ENCODE results near the gene MTHFD1L. TPM values are rescaled to one million over a fixed set of nuclear protein-coding genes. Genes with fewer than 3 reads are reported as not detected.
A peak's percentile ranks its signal among the peaks of the same experiment; 100 is the strongest.
"Not testable (repeated sequence)": the region's sequence is repeated elsewhere in the genome, so short reads cannot be mapped to it uniquely, and the experiment has no call there.

MTHFD1L gene
- total and polyA plus RNA-seq, 2 donors (not counting 1 experiment from before 2014, with no cell fraction given): 36.1 to 48.9 TPM

- no peak overlapping the region for H3K9ac ChIP-seq (ENCODE audit: insufficient read depth, low read length)
- H2AFZ ChIP-seq (ENCODE audit: low read length): no peak overlapping the region
- H3K27ac ChIP-seq (ENCODE audit: insufficient read depth, low read length): no peak overlapping the region
- no peaks in the 10 kb centered on the region for H3K4me1 ChIP-seq (ENCODE audit: control insufficient read depth, extremely low read depth, insufficient read depth, low read length)
- no peaks in the 10 kb centered on the region for H4K20me1 ChIP-seq (ENCODE audit: control insufficient read depth, extremely low read depth, insufficient read depth, low read length)
- no peaks in the 10 kb centered on the region for H3K27me3 ChIP-seq (ENCODE audit: control insufficient read depth, insufficient read depth, low read length)
- H3K9me3 ChIP-seq (ENCODE audit: control insufficient read depth, insufficient read depth, low read depth, low read length): no peaks in the 10 kb centered on the region
- H3K4me2 ChIP-seq (ENCODE audit: extremely low read depth, insufficient read depth, low read length): no peak overlapping the region
- no peak for TF ChIP-seq CTCF (conservative IDR thresholded peaks at IDR 0.05 in 1 of 2, IDR thresholded peaks at IDR 0.05 in 1 of 2; ENCODE audit: low read depth in 1 of 2, low read length in 2 of 2)
- no peak for TF ChIP-seq EZH2 (IDR thresholded peaks at IDR 0.05; ENCODE audit: low read length, missing control alignments)
- DNase-seq (ENCODE audit: low read depth in 2 of 2): peak in 1 of 2 donors; percentile 12
- H3K79me2 ChIP-seq (ENCODE audit: control insufficient read depth, insufficient read depth, low read length): no peaks in the 10 kb centered on the region
- no peaks in the 10 kb centered on the region for H3K36me3 ChIP-seq (ENCODE audit: control insufficient read depth, insufficient read depth, low read length)
- H3K4me3 ChIP-seq (replicated peaks in 1 of 4; ENCODE audit: control extremely low read depth in 1 of 4, insufficient read depth in 1 of 4, low read depth in 3 of 4, low read length in 4 of 4): no peak overlapping the region
Observed at GRCh38 chr6:150846641-150847040, 18.9 kb upstream of the MTHFD1L start.

GRCh38 chr6:150848400-150848799 lies 17.1 kb upstream of the MTHFD1L start:
- no peak overlapping the region for H3K9ac ChIP-seq (ENCODE audit: insufficient read depth, low read length)
- H3K36me3 ChIP-seq (ENCODE audit: control insufficient read depth, insufficient read depth, low read length): no peaks in the 10 kb centered on the region
- no peak for DNase-seq (ENCODE audit: low read depth in 2 of 2)
- no peak overlapping the region for H3K4me2 ChIP-seq (ENCODE audit: extremely low read depth, insufficient read depth, low read length)
- no peak overlapping the region for H3K27ac ChIP-seq (ENCODE audit: insufficient read depth, low read length)
- H3K79me2 ChIP-seq (ENCODE audit: control insufficient read depth, insufficient read depth, low read length): no peaks in the 10 kb centered on the region
- H3K27me3 ChIP-seq (ENCODE audit: control insufficient read depth, insufficient read depth, low read length): no peaks in the 10 kb centered on the region
- H3K4me3 ChIP-seq (replicated peaks in 1 of 4; ENCODE audit: control extremely low read depth in 1 of 4, insufficient read depth in 1 of 4, low read depth in 3 of 4, low read length in 4 of 4): no peak overlapping the region
- H3K9me3 ChIP-seq (ENCODE audit: control insufficient read depth, insufficient read depth, low read depth, low read length): no peaks in the 10 kb centered on the region
- H2AFZ ChIP-seq (ENCODE audit: low read length): no peak overlapping the region
- no peaks in the 10 kb centered on the region for H4K20me1 ChIP-seq (ENCODE audit: control insufficient read depth, extremely low read depth, insufficient read depth, low read length)
- TF ChIP-seq EZH2 (IDR thresholded peaks at IDR 0.05; ENCODE audit: low read length, missing control alignments) (no peak), CTCF (conservative IDR thresholded peaks at IDR 0.05 in 1 of 2, IDR thresholded peaks at IDR 0.05 in 1 of 2; ENCODE audit: low read depth in 1 of 2, low read length in 2 of 2) (no peak)
- H3K4me1 ChIP-seq (ENCODE audit: control insufficient read depth, extremely low read depth, insufficient read depth, low read length): no peaks in the 10 kb centered on the region

- H3K36me3 ChIP-seq (ENCODE audit: control insufficient read depth, insufficient read depth, low read length); H4K20me1 ChIP-seq (ENCODE audit: control insufficient read depth, extremely low read depth, insufficient read depth, low read length); H2AFZ ChIP-seq (ENCODE audit: low read length); H3K4me3 ChIP-seq (replicated peaks in 1 of 4; ENCODE audit: control extremely low read depth in 1 of 4, insufficient read depth in 1 of 4, low read depth in 3 of 4, low read length in 4 of 4); H3K27me3 ChIP-seq (ENCODE audit: control insufficient read depth, insufficient read depth, low read length); H3K79me2 ChIP-seq (ENCODE audit: control insufficient read depth, insufficient read depth, low read length); H3K9ac ChIP-seq (ENCODE audit: insufficient read depth, low read length); H3K27ac ChIP-seq (ENCODE audit: insufficient read depth, low read length); H3K4me2 ChIP-seq (ENCODE audit: extremely low read depth, insufficient read depth, low read length); H3K9me3 ChIP-seq (ENCODE audit: control insufficient read depth, insufficient read depth, low read depth, low read length); DNase-seq (ENCODE audit: low read depth in 2 of 2): not testable (repeated sequence)
- peaks cover 13% of the 10 kb centered on the region for H3K4me1 ChIP-seq (ENCODE audit: control insufficient read depth, extremely low read depth, insufficient read depth, low read length)
Observed at GRCh38 chr6:150854392-150854791, 11.1 kb upstream of the MTHFD1L start.

GRCh38 chr6:150855171-150855570 lies 10.3 kb upstream of the MTHFD1L start:
- not testable (repeated sequence) for H3K27ac ChIP-seq (ENCODE audit: insufficient read depth, low read length); H3K4me2 ChIP-seq (ENCODE audit: extremely low read depth, insufficient read depth, low read length); H3K36me3 ChIP-seq (ENCODE audit: control insufficient read depth, insufficient read depth, low read length); H3K4me3 ChIP-seq (replicated peaks in 1 of 4; ENCODE audit: control extremely low read depth in 1 of 4, insufficient read depth in 1 of 4, low read depth in 3 of 4, low read length in 4 of 4); H3K9ac ChIP-seq (ENCODE audit: insufficient read depth, low read length); DNase-seq (ENCODE audit: low read depth in 2 of 2); H2AFZ ChIP-seq (ENCODE audit: low read length); H3K27me3 ChIP-seq (ENCODE audit: control insufficient read depth, insufficient read depth, low read length); H3K79me2 ChIP-seq (ENCODE audit: control insufficient read depth, insufficient read depth, low read length); H4K20me1 ChIP-seq (ENCODE audit: control insufficient read depth, extremely low read depth, insufficient read depth, low read length); H3K9me3 ChIP-seq (ENCODE audit: control insufficient read depth, insufficient read depth, low read depth, low read length)
- peaks cover 13% of the 10 kb centered on the region for H3K4me1 ChIP-seq (ENCODE audit: control insufficient read depth, extremely low read depth, insufficient read depth, low read length)

Measured in fibroblast of lung (primary cell).